SK-N-SH (cell line): ENCODE data around the gene B2M. TPM values are rescaled to one million over a fixed set of nuclear protein-coding genes. Genes with fewer than 3 reads are reported as not detected.
"Not testable (repeated sequence)": the region's sequence is repeated elsewhere in the genome, so short reads cannot be mapped to it uniquely, and the experiment has no call there.

ENCODE experiments used
- CTCF ChIA-PET: fragments of 300-600, 350-600 bp; formaldehyde crosslinking; extraction: SDS; loops from one replicate; lab custom pipeline; 2021; lab: Yijun Ruan, JAX
- POLR2A ChIA-PET: fragments of 350-600 bp; sonication (Branson Sonifier 250); formaldehyde crosslinking; extraction: SDS; loops from one replicate; lab custom pipeline; 2020; ENCODE audit warnings: antibody characterized with exemption, inconsistent platforms; lab: Yijun Ruan, JAX
- DNase-seq: peaks from one replicate; pipeline ENCODE4 v3.0.0; 2012
- H2AFZ ChIP-seq: fragments of 200-600 bp; sonication (generic); 2 replicates; pipeline ENCODE4 v1.8.1; 2016; ENCODE audit warnings: antibody characterized with exemption, mild to moderate bottlenecking, low read depth
- H3F3A ChIP-seq: fragments of 200-600 bp; sonication (generic); replicated peaks from 2 replicates; pipeline ENCODE3; 2016; ENCODE audit warnings: antibody characterized with exemption, mild to moderate bottlenecking; ENCODE audit not compliant: insufficient read depth
- H3K27ac ChIP-seq, 2 experiments: fragments of 200-500 bp in 1 of 2; fragments of 200-600 bp in 1 of 2; sonication (Bioruptor generic) in 1 of 2; sonication (generic), shearing (Covaris generic) in 1 of 2; 2 replicates each; pipeline versions ENCODE4 v1.5.1 to v1.6.1; 2014 to 2016; ENCODE audit warnings: low read depth in 2 of 2, inconsistent platforms in 1 of 2, low read length in 1 of 2, mild to moderate bottlenecking in 1 of 2, mixed read lengths in 1 of 2
- H3K27me3 ChIP-seq: fragments of 200-600 bp; sonication (generic), shearing (Covaris generic); 2 replicates; pipeline ENCODE4 v1.6.1; 2016; ENCODE audit warnings: mixed run types; ENCODE audit not compliant: insufficient read depth
- H3K36me3 ChIP-seq, 2 experiments: fragments of 200-500 bp in 1 of 2; fragments of 200-600 bp in 1 of 2; sonication (Bioruptor generic) in 1 of 2; sonication (generic) in 1 of 2; replicated peaks in 1 of 2; 2 replicates each; pipeline versions ENCODE3 to v1.5.1; 2014 to 2016; ENCODE audit warnings: low read length in 1 of 2, mild to moderate bottlenecking in 1 of 2; ENCODE audit not compliant: insufficient read depth in 2 of 2, control insufficient read depth in 1 of 2
- H3K4me1 ChIP-seq, 2 experiments: fragments of 200-500 bp in 1 of 2; fragments of 200-600 bp in 1 of 2; sonication (Bioruptor generic) in 1 of 2; sonication (generic), shearing (Covaris generic) in 1 of 2; 2 replicates each; pipeline versions ENCODE4 v1.5.1 to v1.6.1; 2014 to 2016; ENCODE audit warnings: low read depth in 1 of 2, low read length in 1 of 2, mixed run types in 1 of 2; ENCODE audit not compliant: insufficient read depth in 2 of 2, control insufficient read depth in 1 of 2
- H3K4me2 ChIP-seq: fragments of 200-600 bp; sonication (generic), shearing (Covaris generic); 2 replicates; pipeline ENCODE4 v1.6.1; 2017; ENCODE audit warnings: mixed run types
- H3K4me3 ChIP-seq, 2 experiments: fragments of 200-500 bp in 1 of 2; fragments of 200-600 bp in 1 of 2; sonication (Bioruptor generic) in 1 of 2; sonication (generic), shearing (Covaris generic) in 1 of 2; 2 replicates each; pipeline versions ENCODE4 v1.5.1 to v1.8.1; 2014 to 2016; ENCODE audit warnings: low read depth in 2 of 2, inconsistent platforms in 1 of 2, low read length in 1 of 2, mild to moderate bottlenecking in 1 of 2, mixed read lengths in 1 of 2, moderate library complexity in 1 of 2
- H3K79me2 ChIP-seq: fragments of 200-600 bp; sonication (generic); 2 replicates; pipeline ENCODE4 v1.8.1; 2017; ENCODE audit warnings: mild to moderate bottlenecking; ENCODE audit not compliant: insufficient read depth
- H3K9ac ChIP-seq: fragments of 200-600 bp; sonication (generic); 2 replicates; pipeline ENCODE4 v1.6.1; 2017; ENCODE audit warnings: mixed run types
- H3K9me2 ChIP-seq: fragments of 200-600 bp; sonication (generic); 2 replicates; pipeline ENCODE4 v1.6.1; 2017; ENCODE audit warnings: mixed run types
- H3K9me3 ChIP-seq: fragments of 200-600 bp; sonication (generic); 2 replicates; pipeline ENCODE4 v1.6.1; 2017; ENCODE audit warnings: mixed run types, mild to moderate bottlenecking, moderate library complexity
- H4K20me1 ChIP-seq: fragments of 200-600 bp; sonication (generic); 2 replicates; pipeline ENCODE4 v1.6.1; 2017; ENCODE audit warnings: mild to moderate bottlenecking, mixed run types; ENCODE audit not compliant: insufficient read depth
- ELF1 ChIP-seq: IDR thresholded peaks from 2 replicates; pipeline ENCODE4 v1.4.0; 2012
- GABPA ChIP-seq: IDR thresholded peaks from 2 replicates; pipeline ENCODE4 v1.4.0; 2012; ENCODE audit warnings: low read depth, mild to moderate bottlenecking
- GATA2 ChIP-seq: sonication (generic); formaldehyde crosslinking; IDR thresholded peaks from 2 replicates; pipeline ENCODE4 v1.5.0; 2020; ENCODE audit warnings: mild to moderate bottlenecking, missing genetic modification reagents
- JUND ChIP-seq: IDR thresholded peaks from 2 replicates; pipeline ENCODE4 v1.4.0; 2012
- MEF2A ChIP-seq: IDR thresholded peaks from 2 replicates; pipeline ENCODE4 v1.4.0; 2012; ENCODE audit warnings: low read depth, borderline replicate concordance
- NFIC ChIP-seq: IDR thresholded peaks from 2 replicates; pipeline ENCODE4 v1.4.0; 2012; ENCODE audit warnings: borderline replicate concordance
- NRF1 ChIP-seq: IDR thresholded peaks from 2 replicates; pipeline ENCODE4 v1.6.1; 2012; ENCODE audit warnings: low read depth, mild to moderate bottlenecking, low read length
- TAF1 ChIP-seq: IDR thresholded peaks from 2 replicates; pipeline ENCODE4 v1.6.1; 2012; ENCODE audit warnings: low read depth, mild to moderate bottlenecking, low read length, moderate library complexity, borderline replicate concordance
- TCF12 ChIP-seq: IDR thresholded peaks from 2 replicates; pipeline ENCODE4 v1.4.0; 2012
- USF2 ChIP-seq: fragments of 150-350 bp; IDR thresholded peaks from 2 replicates; pipeline ENCODE4 v1.6.1; 2017; ENCODE audit warnings: antibody characterized with exemption, low read length, low read depth, borderline replicate concordance
- WGBS: methylation state at CpG from one replicate; pipeline ENCODE4 v1.1.6; 2017; ENCODE audit warnings: low lambda C conversion rate; 5-methylcytosine and 5-hydroxymethylcytosine counted together
- polyA plus RNA-seq, 3 experiments: library from polyadenylated mRNA; depleted of rRNA; stranded (reverse); fragments of >200 nt; gene quantifications; 2 replicates each; pipeline ENCODE4 v1.2.3, GENCODE V29; 2012

The B2M gene
- polyA plus RNA-seq, 1 of the 3 experiments (the other 2 are of a cell fraction) = 1,193 TPM

DNA sequence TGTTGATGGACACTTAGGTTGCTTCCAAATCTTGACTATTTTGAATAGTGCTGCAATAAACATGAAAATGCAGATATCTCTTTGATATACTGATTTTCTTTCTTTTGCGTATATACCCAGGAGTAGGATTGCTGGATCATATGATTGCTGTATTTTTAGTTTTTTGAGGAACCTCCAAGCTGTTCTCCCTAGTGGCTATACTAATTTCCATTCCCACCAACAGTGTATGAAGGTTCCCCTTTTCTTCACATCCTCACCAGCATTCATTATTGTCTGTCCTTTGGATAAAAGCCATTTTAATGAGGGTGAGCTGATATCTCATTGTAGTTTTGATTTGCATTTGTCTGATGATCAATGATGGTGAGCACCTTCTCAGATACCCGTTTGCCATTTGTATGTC, 12.7 kb upstream of the B2M start (continued):
- no peak for TF ChIP-seq MEF2A
- no peak for TF ChIP-seq ELF1

- H3K36me3 ChIP-seq, H3K4me3 ChIP-seq, H2AFZ ChIP-seq, POLR2A ChIA-PET, H3K4me2 ChIP-seq, H3K9ac ChIP-seq, H3K9me3 ChIP-seq, H3K27ac ChIP-seq, H3K79me2 ChIP-seq, DNase-seq, H3K4me1 ChIP-seq, H4K20me1 ChIP-seq, CTCF ChIA-PET, H3K9me2 ChIP-seq, H3K27me3 ChIP-seq, H3F3A ChIP-seq: not testable (repeated sequence)
Measured at GRCh38 chr15:44700676-44701075, 10.6 kb upstream of the B2M start.

DNA sequence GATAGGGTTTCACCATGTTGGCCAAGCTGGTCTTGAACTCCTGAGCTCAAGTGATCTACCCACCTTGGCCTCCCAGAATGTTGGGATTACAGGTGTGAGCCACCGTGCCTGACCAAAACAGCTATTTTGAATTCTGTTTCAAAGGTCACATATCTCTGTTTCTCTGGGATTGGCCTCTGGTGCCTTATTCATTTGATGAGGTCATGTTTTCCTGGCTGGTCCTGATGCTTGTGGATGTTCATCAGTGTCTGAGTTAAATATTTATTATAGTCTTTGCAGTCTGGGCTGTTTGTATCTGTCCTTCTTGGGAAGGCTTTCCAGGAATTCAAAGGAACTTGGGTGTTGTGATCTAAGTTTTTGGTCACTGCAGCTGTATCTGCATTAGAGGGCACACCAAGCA, 5.3 kb upstream of the B2M start:
- Histone ChIP-seq H3K9ac (no peak overlapping the region), H3K36me3 (no peaks in the 10 kb centered on the region), H3K9me2 (no peaks in the 10 kb centered on the region), H3K27me3 (no peaks in the 10 kb centered on the region), H3K4me3 (no peak overlapping the region), H3K27ac (no peak overlapping the region), H3F3A (peaks cover 5% of the 10 kb centered on the region), H4K20me1 (no peaks in the 10 kb centered on the region), H3K4me2 (no peak overlapping the region), H3K4me1 (no peaks in the 10 kb centered on the region), H3K79me2 (no peaks in the 10 kb centered on the region), H3K9me3 (no peaks in the 10 kb centered on the region; the same call in 1 of the 2 replicates), H2AFZ (no peak overlapping the region)
- CTCF ChIA-PET = interaction anchor here (1.1 to 11.4 kb wide), 3 partner anchors 31 to 42 kb away, joined by 3 to 117 read pairs (median 4); partner anchors contain the start of genes SPG11 and TRIM69
- no peak for TF ChIP-seq GATA2 (CRISPR knock-in tag)
- no peak for DNase-seq
- POLR2A ChIA-PET = interaction anchor here (2.0 kb wide), 1 partner anchor 42 kb away, joined by 5 read pairs; the partner anchor contains the start of gene SPG11
- 86% methylated on average over 1 of the region's 1 CpG for WGBS

DNA sequence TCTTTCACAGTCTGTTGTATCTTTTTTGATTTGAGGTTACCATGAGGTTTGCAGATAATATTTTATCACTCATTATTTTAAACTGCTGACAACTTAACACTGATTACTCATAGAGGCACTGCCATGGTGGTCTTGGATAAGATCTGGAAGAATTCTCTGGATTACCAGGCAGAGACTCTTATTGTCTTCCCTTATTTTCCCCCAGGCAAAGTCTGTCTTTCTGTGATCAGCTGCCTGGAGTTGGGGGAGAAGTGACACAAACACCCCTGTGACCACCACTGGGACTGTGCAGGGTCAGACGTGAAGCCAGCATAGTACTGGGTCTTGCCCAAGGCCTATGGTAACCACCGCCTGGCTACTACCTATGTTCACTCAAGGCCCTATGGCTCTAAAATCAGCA, 4.9 kb upstream of the B2M start:
- peaks cover under 1% of the 10 kb centered on the region; the same call in 1 of the 2 replicates for H3K79me2 ChIP-seq
- H3K27ac ChIP-seq = no peak overlapping the region
- ChIA-PET CTCF (interaction anchor here (1.1 to 11.4 kb wide), 2 partner anchors 31 to 43 kb away, joined by 3 to 117 read pairs; partner anchors contain the start of gene TRIM69), POLR2A (interaction anchor here (2.0 kb wide), 1 partner anchor 43 kb away, joined by 5 read pairs; the partner anchor contains the start of gene SPG11)
- H3K36me3 ChIP-seq = no peaks in the 10 kb centered on the region
- no peak overlapping the region for H3K4me3 ChIP-seq
- no peaks in the 10 kb centered on the region for H4K20me1 ChIP-seq
- no peak overlapping the region for H3K4me2 ChIP-seq
- H3K27me3 ChIP-seq = no peaks in the 10 kb centered on the region
- H3K9ac ChIP-seq = no peak overlapping the region
- 93% methylated on average over 2 of the region's 2 CpGs for WGBS
- TF ChIP-seq USF2 (no peak), NFIC (no peak), TAF1 (no peak), GABPA (no peak), JUND (no peak), TCF12 (no peak), NRF1 (no peak), GATA2 (CRISPR knock-in tag) (no peak)
- DNase-seq = no peak
- no peaks in the 10 kb centered on the region; the same call in 1 of the 2 replicates for H3K9me3 ChIP-seq
- H3K9me2 ChIP-seq = no peaks in the 10 kb centered on the region
- H3K4me1 ChIP-seq = no peaks in the 10 kb centered on the region
- peaks cover 6% of the 10 kb centered on the region for H3F3A ChIP-seq
- no peak overlapping the region for H2AFZ ChIP-seq
